ENCODE data around the gene ZFP36L2.

Gene ZFP36L2

DNA sequence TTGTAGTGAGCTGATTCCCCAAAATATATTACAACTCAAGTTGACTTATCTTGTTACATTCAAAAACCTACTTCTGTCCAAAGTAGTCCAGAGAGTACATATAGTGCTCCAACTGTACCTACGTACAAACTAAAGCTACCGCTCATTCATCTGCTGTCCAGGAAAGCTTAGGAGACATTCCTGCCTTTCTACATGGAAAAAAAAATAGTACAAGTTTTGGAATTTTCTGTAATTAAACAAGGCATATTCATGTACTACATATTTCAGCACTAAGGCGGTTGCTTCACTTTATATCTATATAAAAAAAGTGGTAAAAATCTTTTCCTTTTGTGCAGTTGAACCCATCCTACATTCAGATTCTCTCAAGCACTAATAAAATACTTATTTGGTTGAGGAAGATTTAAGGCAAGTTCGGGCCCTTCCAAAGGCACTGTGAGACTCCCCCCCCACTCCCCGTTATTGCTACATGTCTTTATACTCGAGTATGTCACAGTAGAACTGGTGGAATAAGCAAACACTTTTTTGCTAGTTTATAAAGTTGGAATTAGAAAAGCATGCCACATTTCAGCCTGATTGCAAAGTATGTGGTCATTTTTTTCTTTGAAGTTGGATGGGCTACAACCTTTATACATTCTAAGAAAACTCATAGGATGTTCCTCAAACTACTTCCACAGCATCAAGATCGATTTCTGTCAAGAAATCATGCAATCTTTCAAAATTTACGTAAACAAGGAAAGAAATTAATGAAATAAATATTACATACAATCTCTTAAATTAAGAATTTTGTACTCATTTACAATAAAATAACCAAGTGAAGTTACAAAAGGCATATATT, 3.7 kb downstream of the ZFP36L2 start:
- DNase-seq: no peak

DNA sequence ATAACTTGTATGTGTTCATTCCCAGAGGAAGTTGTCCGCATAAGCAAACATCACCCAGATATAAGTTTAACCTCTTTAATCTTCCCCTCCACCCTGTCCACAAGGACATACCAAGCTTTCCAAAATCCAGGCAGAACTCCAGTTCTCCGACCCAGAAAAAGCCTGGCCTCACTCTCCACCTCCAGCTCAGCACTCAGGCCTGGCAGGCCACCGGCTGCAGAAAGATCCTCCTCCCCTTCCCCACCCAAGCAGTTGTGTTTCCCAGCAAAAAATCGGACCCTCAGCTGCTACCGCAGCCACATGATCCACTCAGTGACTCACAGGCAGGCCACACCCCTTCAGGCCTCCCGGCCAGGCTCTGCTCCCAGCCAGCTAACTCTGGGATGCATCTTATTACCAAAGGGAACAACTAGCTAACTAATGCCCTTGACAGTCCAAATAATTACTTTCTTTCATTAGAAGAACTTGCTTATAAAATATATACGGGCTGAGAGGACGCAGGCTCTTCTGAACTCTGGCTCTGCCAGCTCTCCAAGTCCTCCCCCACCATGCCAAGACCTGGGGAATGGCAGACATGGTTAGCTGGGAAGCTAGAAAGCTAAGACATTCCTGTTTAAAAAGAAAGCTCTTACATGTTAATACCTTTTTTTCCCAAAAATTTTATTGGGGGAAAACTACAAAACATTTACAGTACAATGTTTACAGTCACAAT, 4.5 kb downstream of the ZFP36L2 start:
- peak; percentile 58 for DNase-seq

DNA sequence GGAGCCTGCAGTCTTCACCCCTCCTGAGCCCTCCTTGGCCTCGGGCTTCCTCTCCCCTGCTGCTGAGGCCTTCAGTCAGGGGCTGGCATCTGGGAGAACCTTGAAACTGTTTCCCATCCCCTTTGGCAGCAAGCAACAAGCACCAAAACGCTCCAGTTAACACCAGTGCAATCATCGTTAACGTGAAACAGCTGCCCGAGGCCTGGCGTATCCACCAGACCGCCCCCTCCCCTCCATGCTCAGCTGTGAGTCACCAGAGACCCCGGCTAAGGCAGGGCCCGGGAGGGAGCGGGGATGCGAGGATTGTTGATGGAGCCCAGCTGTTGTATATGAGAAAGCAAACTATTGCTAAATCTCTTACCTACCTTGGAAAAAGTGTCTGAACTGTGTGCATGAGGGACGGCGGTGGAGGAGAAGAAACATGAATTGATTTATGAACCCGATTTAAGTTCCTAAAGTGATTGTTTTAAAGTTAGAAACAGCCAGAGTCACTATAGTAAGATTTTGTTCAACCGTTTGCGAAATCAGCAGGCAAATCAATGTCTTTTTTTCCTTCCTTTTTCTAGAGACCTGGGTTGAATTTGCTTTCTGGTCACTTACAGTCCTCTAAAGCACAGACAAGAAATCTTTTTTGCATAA, 5.2 kb downstream of the ZFP36L2 start:
- DNase-seq: peak; percentile 79

DNA sequence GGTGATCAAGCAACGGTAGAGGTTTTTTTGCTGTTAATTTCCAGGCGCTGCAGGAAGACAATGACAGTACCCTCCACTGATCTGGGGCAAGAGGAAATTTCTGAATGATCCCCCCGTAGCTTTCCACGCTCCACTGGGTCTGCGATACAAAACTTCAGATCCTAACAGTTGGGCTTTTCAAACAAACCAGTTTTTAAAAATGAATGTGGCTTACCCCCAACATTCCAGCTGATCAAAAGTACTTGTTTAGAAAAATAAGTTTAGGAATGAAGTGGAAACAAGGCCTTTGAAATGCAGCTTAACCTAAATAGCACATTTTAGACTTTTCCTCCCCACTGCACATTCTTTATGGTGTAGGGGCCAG, 5.7 kb downstream of the ZFP36L2 start:
- no peak for DNase-seq

DNA sequence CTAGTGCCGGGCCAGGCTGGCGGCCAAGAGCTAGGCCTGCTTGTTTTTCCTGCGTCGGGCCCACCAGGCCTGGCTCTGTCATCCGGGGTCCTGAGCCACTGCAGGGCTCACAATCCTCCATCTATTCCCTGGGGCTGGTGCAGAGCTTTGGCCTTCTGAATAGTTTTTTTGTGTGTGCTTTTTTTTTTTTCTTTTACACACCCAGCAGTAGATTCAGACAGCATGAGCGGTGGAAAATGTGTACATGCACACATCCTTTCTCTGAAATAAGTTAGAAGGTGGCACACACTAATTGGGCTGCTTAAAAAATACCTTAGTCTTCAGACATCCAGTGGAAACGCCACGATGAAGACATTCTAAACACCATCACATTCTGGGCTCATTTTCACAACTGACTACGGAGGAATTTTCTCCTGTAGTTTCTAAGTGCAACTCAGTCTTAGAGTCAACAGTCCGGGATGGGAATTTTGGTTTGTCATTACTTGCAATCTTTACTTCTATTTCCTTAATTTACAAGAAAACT, 6.1 kb downstream of the ZFP36L2 start:
- peak; percentile 65 for DNase-seq

DNA sequence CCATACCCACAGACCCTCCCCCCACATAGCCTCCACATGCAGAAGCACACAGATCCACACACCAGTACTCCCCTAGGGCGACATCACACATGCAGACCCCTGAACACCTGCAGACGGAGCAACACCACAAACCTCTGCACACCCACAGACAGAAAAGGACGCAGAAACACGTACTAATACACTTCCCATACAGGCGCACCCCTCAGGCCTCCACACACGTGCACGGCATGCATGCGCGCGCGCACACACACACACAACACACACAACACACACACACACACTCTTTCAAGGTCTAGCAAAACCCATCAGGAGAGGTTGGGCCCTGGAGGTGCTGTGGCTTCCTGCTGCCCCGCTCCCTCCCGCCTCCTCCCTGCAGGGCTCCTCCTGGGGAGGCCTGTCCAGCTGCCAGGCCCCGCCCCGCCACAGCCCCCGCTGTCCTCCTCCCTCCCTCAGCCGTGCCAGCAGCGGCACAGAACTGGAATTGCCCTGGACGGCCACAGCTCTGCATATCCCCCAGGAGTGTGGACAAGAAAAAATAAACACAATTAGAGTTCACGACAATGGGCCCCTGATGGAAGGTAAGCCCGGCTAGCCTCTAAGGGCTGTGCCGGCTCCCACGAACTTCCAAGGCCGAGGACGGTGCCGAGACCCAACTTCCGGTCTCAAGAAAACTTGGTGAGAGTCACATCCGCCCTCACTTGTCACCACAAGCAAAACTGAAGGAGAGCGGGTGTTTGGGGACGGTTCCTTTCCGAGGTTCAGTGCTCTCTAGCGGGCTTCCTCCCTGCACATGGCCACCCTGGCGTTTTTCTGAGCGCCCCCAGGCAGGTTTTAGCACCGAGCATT, 6.8 kb downstream of the ZFP36L2 start:
- DNase-seq: peak; percentile 91

DNA sequence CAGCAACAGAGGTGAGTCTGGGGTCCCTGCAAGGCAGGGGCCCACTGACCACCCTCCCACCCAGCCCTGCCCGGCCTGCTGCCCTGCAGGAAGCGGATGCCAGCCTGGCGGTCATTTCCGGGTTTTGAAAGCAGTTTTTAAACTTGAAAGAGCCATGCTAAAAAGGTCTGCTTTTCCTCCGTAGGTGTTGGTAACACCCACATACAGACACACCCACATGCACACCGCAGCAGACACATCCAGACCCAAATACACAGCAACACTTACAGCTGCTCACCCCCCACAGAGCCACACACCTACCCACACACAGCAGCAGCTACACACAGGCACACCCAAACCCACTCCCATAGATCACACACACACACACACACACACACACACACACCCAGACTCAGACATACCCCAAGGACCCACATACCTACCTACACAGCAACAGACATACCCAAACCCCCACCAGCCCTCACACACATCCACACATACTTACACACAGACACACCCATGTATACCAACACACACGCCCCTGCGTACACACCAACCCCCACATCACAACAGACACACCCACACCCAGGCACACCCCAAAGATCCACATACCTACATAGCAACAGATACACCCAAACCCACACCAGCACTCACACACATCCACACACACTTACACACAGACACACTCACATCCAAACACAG, 7.6 kb downstream of the ZFP36L2 start:
- DNase-seq: peak; percentile 74

DNA sequence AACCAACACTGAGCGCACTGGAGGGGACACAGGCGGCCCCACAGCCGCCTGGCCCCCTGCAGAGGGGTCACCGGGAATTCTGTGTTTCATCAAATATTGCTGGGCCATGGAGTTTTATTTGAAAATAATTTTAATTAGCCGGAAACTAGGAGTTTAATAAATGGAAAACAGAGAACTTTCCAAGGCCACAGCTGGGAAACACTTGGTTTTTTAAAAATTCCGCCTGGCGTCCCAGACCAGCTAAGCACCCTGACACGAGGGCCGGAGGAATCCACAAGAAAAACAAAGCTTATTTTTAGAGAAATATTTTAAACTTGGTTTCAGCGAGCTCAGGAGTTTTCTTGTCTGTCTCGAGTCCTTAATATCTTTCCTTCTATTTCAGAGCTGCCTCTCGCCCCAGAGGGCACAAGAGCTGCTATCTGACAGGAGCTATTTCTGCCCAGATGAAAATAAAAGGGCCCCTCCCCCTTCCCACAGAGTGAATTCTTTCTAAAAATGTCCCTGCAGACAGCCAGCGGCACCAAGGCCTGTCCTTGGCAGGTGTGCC, 8.2 kb downstream of the ZFP36L2 start:
- DNase-seq: peak; percentile 65

DNA sequence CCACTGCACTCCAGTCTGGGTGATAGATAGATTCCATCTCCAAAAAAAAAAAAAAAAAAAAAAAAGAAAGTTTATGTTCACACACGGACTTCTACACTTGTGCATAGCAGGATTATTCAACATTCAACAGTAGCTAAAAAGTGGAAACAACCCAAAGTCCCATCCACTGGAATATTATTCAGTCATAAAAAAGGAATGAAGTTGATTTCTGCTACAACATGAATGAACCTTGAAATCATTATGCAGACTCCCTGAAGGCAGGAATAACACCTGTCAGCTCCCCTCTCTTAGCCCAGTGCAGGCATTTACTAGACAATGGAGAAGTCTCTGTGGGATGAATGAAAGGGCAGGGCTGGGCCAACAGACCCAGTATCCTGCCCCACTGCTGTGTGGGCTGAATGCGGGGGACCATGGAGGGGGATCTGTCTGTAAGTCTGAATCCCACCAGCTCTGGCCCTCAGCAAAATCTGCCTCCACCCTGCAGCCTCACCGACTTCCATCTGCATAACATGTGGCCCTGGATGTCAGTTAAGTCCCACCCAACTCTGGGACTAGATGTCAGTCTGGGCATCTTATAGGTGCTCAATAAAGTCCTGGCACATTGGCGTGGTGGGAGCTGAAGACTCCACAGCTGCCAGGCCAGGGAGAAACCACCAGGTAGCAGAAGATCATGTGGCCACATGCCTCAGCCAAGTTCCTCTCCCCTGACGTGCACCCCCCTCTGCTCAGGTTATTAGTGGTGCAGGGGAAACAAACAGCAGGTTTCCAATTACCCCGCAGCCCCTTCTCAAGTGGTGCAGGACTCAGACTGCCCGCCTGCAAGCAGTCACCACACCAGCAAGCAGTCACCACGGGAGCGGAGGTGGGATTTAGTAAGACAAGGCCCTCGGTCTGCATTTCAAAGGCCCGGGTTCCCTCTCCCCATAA, 8.9 kb downstream of the ZFP36L2 start:
- DNase-seq: no peak

DNA sequence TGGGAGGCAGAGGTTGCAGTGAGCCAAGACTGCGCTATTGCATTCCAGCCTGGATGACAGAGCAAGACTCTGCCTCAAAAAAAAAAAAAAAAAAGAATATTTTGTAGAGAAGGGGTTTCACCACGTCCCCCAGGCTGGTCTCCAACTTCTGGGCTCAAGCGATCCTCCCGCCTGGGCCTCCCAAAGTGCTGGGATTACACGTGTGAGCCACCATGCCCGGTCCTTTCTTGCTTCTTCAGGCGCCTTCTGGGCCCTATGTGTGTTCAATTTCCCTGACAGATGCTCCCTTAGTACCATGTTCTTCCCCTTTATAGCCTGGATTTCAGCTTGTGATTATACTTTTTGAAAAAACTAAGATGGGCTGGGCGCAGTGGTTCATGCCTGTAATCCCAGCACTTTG, 9.8 kb downstream of the ZFP36L2 start:
- no peak for DNase-seq

DNA sequence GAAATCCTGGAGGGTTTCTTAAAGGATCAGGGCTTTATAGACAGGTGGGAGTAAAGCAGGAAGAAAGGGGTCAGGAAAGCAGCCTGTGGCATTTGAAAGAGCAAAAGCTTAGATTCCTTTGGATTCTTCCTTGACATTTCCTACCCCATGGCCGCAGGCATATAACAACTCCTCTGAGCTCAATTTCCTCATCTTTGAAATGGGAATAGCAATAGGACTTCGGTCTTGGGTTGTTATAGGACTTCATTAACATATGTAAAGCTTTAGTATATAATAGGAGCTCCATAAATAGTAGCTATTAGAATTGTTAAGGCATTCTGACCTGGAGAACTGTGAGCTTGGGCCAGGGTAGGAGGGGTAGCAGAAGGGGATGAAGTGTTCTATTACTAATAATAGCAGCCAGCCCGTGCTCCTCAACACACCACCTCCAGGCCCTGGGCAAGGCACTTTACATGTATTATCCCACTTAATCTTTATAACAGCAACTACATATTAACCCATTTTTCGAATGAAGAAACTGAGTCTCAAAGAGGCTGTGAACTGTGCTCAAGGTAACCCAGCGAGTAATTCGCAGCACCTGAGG, 10.6 kb downstream of the ZFP36L2 start:
- no peak for DNase-seq

DNA sequence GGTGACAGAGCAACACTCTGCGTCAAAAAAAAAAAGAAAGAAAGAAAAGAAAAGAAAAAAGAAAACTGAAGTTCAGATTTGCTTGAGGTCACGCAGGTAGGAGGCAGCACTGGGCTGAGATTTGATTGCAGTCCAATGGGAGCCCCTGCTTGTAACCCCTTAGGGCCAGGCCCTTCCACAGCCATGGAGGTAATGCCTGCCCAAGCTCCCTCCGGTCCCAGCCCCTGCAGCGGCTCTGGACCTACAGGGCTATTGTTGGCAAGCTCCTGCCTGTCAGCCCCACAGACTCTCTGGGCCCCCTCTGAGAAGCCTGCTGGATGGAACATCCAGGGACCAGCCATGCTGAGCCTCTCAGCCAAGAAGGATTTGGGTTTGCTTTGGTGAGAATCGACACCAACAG, 12.2 kb downstream of the ZFP36L2 start:
- DNase-seq: no peak

DNA sequence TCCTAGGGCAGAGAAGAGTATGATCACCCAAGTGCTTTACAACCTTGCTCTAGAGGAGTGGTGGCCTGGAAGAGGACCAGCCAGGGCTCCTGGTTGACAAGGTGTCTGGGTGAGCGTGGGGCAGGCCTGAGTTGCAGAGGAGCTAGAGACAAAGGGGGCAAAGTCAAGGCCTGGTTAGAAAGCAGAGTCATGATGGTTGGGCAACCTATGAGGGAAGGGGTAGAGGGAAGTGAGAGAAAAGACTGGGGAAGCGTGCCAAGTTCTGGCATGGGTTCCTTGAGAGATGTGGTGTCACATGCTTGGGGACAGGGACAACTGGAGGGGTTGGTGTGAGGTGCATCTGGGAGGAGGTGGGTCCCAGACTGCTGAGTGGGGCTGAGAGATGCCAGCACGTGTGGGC, 13.5 kb downstream of the ZFP36L2 start:
- DNase-seq: peak; percentile 97

DNA sequence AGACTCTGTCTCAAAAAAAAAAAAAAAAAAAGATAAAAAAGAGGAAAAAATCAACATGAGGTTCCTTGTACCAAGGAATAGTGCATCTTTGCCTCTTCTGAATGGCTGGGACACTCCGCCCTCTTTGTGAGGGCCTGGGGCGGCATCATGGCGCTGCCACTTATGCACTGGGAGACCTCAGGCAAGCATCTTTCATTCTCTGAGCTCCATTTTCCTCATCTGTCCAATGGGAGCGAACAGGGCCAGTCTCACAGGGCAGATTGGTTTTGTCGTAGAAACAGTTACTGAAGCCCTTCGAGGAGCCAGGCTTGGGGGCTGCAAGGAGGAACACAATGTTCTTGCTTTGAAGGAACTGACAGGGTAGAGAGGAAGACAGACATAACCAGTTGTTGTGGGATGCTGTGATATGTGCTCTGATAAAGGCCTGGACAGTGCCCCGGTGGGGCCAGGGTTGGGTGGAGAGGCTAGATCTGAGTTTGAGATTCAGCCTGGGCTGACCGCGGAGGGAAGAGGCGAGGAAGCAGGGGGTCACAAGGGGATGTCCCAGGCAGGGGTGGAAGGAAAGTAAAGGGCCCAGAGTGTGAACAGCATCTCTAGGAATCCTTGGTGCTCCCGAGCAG, 14.1 kb downstream of the ZFP36L2 start:
- DNase-seq: peak; percentile 71

DNA sequence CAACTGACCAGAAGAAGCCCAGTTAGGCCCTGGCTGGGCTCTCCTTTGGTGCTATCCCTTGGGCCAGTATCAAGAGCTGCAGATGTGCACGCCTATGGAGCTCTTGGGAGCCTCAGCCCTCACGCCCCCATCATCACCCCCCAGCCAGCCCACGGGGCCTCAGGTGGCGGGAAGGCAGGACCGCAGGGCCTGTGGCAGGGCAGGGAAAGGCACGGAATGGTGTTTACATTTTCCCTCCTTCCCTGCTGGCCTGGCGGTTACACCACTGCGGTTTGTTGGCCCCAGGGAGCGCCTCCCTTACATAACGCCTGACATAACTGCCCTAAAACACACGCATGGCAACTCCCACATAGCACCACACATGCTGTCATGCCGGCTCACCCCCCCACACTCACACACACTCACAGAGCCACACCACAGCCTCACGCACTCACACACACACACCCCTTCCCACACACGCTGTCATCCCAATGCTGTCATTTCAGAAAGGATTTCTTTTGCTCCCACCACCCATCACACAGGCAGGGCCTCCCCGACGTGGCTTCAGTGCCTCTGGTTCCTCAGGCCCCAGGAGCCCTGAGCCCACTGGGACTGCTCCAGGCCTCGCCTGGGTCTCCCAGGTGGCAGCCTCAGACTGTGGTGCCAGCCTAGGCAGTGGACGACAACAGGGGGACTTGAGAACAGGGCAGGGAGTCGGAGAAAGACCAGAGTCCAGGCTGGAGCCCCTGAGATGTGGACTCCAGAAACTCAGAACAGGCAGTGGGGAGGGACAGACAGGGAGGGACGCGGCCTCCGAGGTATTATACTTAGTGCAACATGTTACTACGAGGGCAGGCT, 15.7 kb downstream of the ZFP36L2 start:
- DNase-seq: peak; percentile 95

DNA sequence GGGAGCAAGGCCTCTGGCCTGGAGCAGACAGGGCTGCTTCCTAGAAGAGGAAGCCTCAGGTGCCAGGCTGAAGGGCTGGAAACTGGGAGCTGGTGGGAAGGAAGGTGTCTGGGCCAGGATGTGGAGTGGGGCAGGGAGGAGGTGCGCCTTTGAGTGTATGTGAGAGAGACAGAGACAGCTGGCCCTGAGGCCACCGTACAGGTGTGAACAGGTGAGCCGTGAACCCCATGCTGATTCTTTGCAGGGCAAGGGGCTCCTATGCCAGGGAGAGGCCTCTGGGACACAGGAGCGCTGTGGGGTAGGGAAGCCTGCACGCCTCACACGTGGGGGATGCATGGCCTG, 16.3 kb downstream of the ZFP36L2 start:
- no peak for DNase-seq

DNA sequence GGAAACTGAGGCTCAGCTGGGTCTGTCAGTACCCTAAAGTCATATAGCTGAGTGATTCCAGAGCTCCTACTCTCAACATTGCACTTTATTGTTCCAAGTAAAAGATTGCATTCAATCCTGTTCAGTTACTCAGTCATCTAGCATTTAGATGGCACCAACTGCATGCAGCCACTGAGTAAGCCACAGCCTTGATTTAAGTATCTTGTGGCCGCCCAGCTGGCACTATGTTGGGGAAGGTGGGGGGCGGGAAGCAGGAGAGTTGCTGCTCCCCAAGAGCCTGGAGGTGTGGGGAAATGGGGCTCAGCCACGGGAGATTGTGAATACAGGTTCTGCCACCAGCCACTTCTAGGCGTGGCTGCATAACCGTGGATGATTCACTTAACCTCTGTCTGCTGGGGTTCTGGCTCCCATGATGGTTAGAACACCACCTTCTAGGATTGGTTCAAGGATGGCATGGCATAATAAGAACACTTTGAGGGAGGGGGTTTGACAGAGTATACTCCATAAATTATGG, 17.1 kb downstream of the ZFP36L2 start:
- no peak for DNase-seq

DNA sequence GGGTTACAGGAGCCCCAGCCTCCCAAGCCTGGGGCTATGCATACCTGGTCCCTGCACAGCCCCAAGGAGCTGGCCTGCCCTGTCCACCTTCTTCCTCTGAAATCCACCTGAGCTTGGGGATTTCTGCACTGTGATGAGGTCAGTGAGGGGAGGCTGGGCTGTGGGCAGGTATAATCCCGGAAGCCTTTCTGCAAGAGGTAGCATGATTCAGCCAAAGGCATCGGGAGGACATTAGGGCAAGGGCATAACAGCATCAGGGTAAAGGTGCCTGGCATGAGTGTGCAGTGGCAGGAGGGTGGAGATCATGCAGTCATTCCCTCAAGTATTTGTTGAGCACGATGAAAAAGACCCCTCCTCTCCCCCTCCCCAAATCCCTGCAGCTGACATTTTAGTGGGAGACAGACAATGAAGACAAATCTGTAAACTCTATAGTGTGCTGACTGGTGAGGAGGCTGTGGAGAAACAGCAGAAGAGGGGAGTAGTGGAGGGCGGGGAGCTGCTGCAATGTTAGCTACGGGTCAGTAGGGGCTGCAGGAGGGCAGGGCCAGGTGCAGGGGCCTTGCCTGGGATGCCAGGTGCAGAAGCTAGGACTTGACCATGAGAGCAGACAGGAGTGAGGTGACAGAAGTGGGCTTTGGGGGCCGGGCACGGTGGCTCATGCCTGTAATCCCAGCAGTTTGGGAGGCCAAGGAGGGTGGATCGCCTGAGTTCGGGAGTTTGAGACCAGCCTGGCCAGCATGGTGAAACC, 18.7 kb downstream of the ZFP36L2 start:
- no peak for DNase-seq

Data from GF-D8 (cell line).